A549 (cell line): Measurements from ENCODE around the gene FGD5. TPM values are rescaled to one million over a fixed set of nuclear protein-coding genes. Genes with fewer than 3 reads are reported as not detected.

ENCODE experiments used
- ATAC-seq, 2 experiments: fragments of 200-7000 bp in 1 of 2; fragments of >200 bp in 1 of 2; cut with Nextera tagmentation in 1 of 2; cut with Tn5 transposase in 1 of 2; 3 replicates each; pipeline versions ENCODE4 v1.8.0 to v1.9.1; 2018 to 2020; ENCODE audit warnings: mild to moderate bottlenecking in 1 of 2, moderate library complexity in 1 of 2
- CTCF ChIA-PET: fragments of 300-600 bp; sonication (Branson Sonifier 250); formaldehyde crosslinking; extraction: SDS; loops from one replicate; lab custom pipeline; 2021; ENCODE audit warnings: antibody characterized with exemption, inconsistent platforms; lab: Yijun Ruan, JAX
- POLR2A ChIA-PET: fragments of 350-600 bp; formaldehyde crosslinking; extraction: SDS; loops from one replicate; lab custom pipeline; 2021; ENCODE audit warnings: antibody characterized with exemption, inconsistent platforms; lab: Yijun Ruan, JAX
- DNase-seq, 2 experiments: peaks; one replicate each; pipeline versions ENCODE4 v3.0.0 to v3.0.0-alpha.2; 2011 to 2016; ENCODE audit warnings: low read depth in 1 of 2, low spot score in 1 of 2
- FAIRE-seq: peaks from 2 replicates; lab custom pipeline; 2011; peaks lifted over from hg19 to GRCh38; lab: Jason Lieb, UNC
- H3K27ac ChIP-seq, 2 experiments: fragments of >200 bp; sonication (Bioruptor Twin); formaldehyde crosslinking; 3 replicates each; pipeline ENCODE4 v1.5.1; 2016 to 2017
- H3K4me1 ChIP-seq: fragments of >200 bp; sonication (Bioruptor Twin); formaldehyde crosslinking; 3 replicates; pipeline ENCODE4 v1.6.1; 2016
- H3K4me2 ChIP-seq: fragments of >200 bp; sonication (Bioruptor Twin); formaldehyde crosslinking; 3 replicates; pipeline ENCODE4 v1.6.1; 2016
- H3K4me3 ChIP-seq: fragments of >200 bp; sonication (Bioruptor Twin); formaldehyde crosslinking; 3 replicates; pipeline ENCODE4 v1.5.1; 2016
- H3K9me3 ChIP-seq: fragments of >200 bp; sonication (Bioruptor Twin); formaldehyde crosslinking; 3 replicates; pipeline ENCODE4 v1.6.1; 2016
- ATOH8 ChIP-seq: fragments of 250-450 bp; sonication (Bioruptor Pico); IDR thresholded peaks from 2 replicates; pipeline ENCODE4 v1.5.0; 2020; ENCODE audit warnings: low read depth, mild to moderate bottlenecking, moderate library complexity
- BHLHE40 ChIP-seq: IDR thresholded peaks from 2 replicates; pipeline ENCODE4 v1.6.1; 2012; ENCODE audit warnings: low read depth, low read length, inconsistent platforms
- CBX8 ChIP-seq: fragments of 200-600 bp; sonication (generic); IDR thresholded peaks from 2 replicates; pipeline ENCODE4 v1.6.1; 2016
- CHD4 ChIP-seq: fragments of 200-600 bp; sonication (generic); IDR thresholded peaks from 2 replicates; pipeline ENCODE4 v1.6.1; 2016; ENCODE audit warnings: antibody characterized with exemption, mild to moderate bottlenecking, borderline replicate concordance
- EHMT2 ChIP-seq: fragments of 200-600 bp; sonication (generic); IDR thresholded peaks from 2 replicates; pipeline ENCODE4 v1.6.1; 2016; ENCODE audit warnings: antibody characterized with exemption, low read depth, mild to moderate bottlenecking, moderate library complexity
- HDAC2 ChIP-seq: fragments of 200-600 bp; sonication (generic); IDR thresholded peaks from 2 replicates; pipeline ENCODE4 v1.6.1; 2016
- HOXB13 ChIP-seq: fragments of 250-450 bp; sonication (Bioruptor Pico); IDR thresholded peaks from 2 replicates; pipeline ENCODE4 v1.5.0; 2020; ENCODE audit warnings: low read depth, mild to moderate bottlenecking, moderate library complexity
- KDM1A ChIP-seq: fragments of 200-600 bp; sonication (generic); IDR thresholded peaks from 2 replicates; pipeline ENCODE4 v1.6.1; 2016; ENCODE audit warnings: low read depth, mild to moderate bottlenecking
- NFE2L2 ChIP-seq: fragments of 150-350 bp; conservative IDR thresholded peaks from 2 replicates; pipeline ENCODE4 v1.6.1; 2014; ENCODE audit warnings: low read length
- NPAS2 ChIP-seq: fragments of 250-450 bp; sonication (Bioruptor Pico); IDR thresholded peaks from 2 replicates; pipeline ENCODE4 v1.8.0; 2022; ENCODE audit warnings: mild to moderate bottlenecking, moderate library complexity, borderline replicate concordance
- NR3C1 ChIP-seq: fragments of >200 bp; sonication (Bioruptor Twin); formaldehyde crosslinking; IDR thresholded peaks from 3 replicates; pipeline ENCODE4 v1.6.1; 2017
- PBX3 ChIP-seq: IDR thresholded peaks from 2 replicates; pipeline ENCODE4 v1.6.1; 2012
- POLR2AphosphoS2 ChIP-seq: conservative IDR thresholded peaks from 2 replicates; pipeline ENCODE4 v1.6.1; 2012; ENCODE audit warnings: low read length, improper control_type of control experiment, inconsistent platforms
- RAD21 ChIP-seq, 2 experiments: fragments of >200 bp in 1 of 2; sonication (Bioruptor Twin) in 1 of 2; formaldehyde crosslinking in 1 of 2; IDR thresholded peaks in 1 of 2; conservative IDR thresholded peaks in 1 of 2; 2 replicates in 1 of 2; 3 replicates in 1 of 2; pipeline ENCODE4 v1.6.1; 2012 to 2018; ENCODE audit warnings: inconsistent platforms in 1 of 2
- RARB ChIP-seq: fragments of 250-450 bp; sonication (Bioruptor Pico); IDR thresholded peaks from 2 replicates; pipeline ENCODE4 v1.8.0; 2021; ENCODE audit warnings: mild to moderate bottlenecking, moderate library complexity
- RCOR1 ChIP-seq: fragments of 150-350 bp; IDR thresholded peaks from 2 replicates; pipeline ENCODE4 v1.6.1; 2014; ENCODE audit warnings: antibody characterized with exemption, low read length, low read depth
- REST ChIP-seq: fragments of 200-600 bp; sonication (generic); IDR thresholded peaks from 2 replicates; pipeline ENCODE4 v1.6.1; 2016; ENCODE audit warnings: antibody characterized with exemption, mild to moderate bottlenecking, moderate library complexity
- TFCP2L1 ChIP-seq: fragments of 250-450 bp; sonication (Bioruptor Pico); IDR thresholded peaks from 2 replicates; pipeline ENCODE4 v1.5.0; 2021; ENCODE audit warnings: mild to moderate bottlenecking
- TP53 ChIP-seq: fragments of 250-450 bp; sonication (Bioruptor Pico); IDR thresholded peaks from 2 replicates; pipeline ENCODE4 v1.5.0; 2021; ENCODE audit warnings: mild to moderate bottlenecking, moderate library complexity
- ZFP36 ChIP-seq: fragments of 450-650 bp; IDR thresholded peaks from 2 replicates; pipeline ENCODE4 v1.6.1; 2014; ENCODE audit warnings: borderline replicate concordance; ENCODE audit not compliant: partially characterized antibody
- ZSCAN20 ChIP-seq: fragments of 250-450 bp; sonication (Bioruptor Pico); IDR thresholded peaks from 2 replicates; pipeline ENCODE4 v1.8.0; 2022; ENCODE audit warnings: mild to moderate bottlenecking, moderate library complexity
- WGBS: methylation state at CpG from one replicate; pipeline ENCODE4 v1.1.6; 2017; ENCODE audit errors: missing lambda C conversion rate; 5-methylcytosine and 5-hydroxymethylcytosine counted together
- polyA plus RNA-seq, 4 experiments: library from polyadenylated mRNA; depleted of rRNA in 3 of 4; stranded (reverse); fragments of >200 nt; fragmentation: RNase III in 1 of 4; extraction: RNeasy Plus Mini Kit Qiagen cat#74134 plus additional on column Dnase treatment in 1 of 4; gene quantifications; 2 replicates in 3 of 4; 3 replicates in 1 of 4; pipeline ENCODE4 v1.2.3, GENCODE V29; 2011 to 2017
- TF ChIP-seq, protein P1 (sequence below): fragments of 250-450 bp; sonication (Bioruptor Pico); IDR thresholded peaks from 2 replicates; pipeline ENCODE4 v1.5.0; 2021; ENCODE audit warnings: mild to moderate bottlenecking, moderate library complexity, borderline replicate concordance
- TF ChIP-seq, protein P2 (sequence below): fragments of >200 bp; sonication (Bioruptor Twin); formaldehyde crosslinking; IDR thresholded peaks from 3 replicates; pipeline ENCODE4 v1.6.1; 2016

The FGD5 gene
- polyA plus RNA-seq, 2 of the 4 experiments (the other 2 are of a cell fraction): 0.16 TPM; not detected in 1

- WGBS: 53% methylated on average over 15 of the region's 15 CpGs
- H3K27ac ChIP-seq: no peak overlapping the region
- ATAC-seq: peak in 1 of 2 experiments; percentile 34; a peak in 3 of 6 replicates
- TF ChIP-seq, protein P1, sequence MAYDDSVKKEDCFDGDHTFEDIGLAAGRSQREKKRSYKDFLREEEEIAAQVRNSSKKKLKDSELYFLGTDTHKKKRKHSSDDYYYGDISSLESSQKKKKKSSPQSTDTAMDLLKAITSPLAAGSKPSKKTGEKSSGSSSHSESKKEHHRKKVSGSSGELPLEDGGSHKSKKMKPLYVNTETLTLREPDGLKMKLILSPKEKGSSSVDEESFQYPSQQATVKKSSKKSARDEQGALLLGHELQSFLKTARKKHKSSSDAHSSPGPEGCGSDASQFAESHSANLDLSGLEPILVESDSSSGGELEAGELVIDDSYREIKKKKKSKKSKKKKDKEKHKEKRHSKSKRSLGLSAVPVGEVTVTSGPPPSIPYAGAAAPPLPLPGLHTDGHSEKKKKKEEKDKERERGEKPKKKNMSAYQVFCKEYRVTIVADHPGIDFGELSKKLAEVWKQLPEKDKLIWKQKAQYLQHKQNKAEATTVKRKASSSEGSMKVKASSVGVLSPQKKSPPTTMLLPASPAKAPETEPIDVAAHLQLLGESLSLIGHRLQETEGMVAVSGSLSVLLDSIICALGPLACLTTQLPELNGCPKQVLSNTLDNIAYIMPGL: no peak
- TF ChIP-seq POLR2AphosphoS2: no peak
- TF ChIP-seq ATOH8: no peak
- TF ChIP-seq BHLHE40: no peak
- no peak for TF ChIP-seq NR3C1
- TF ChIP-seq CBX8: no peak
- TF ChIP-seq HOXB13 (CRISPR knock-in tag): no peak
- ChIA-PET CTCF (interaction anchor here (1.1 to 2.6 kb wide), 2 partner anchors 9 to 13 kb away, joined by 4 to 7 read pairs; no protein-coding TSS in a partner anchor), POLR2A (no interaction called here)
- H3K4me1 ChIP-seq: no peaks in the 10 kb centered on the region
- H3K4me2 ChIP-seq: peak overlapping the region; percentile 32; the same call in 1 of the 3 replicates
- no peak for FAIRE-seq
- no peaks in the 10 kb centered on the region for H3K9me3 ChIP-seq
- peak in 1 of 2 experiments; percentile 13 for DNase-seq
- no peak overlapping the region for H3K4me3 ChIP-seq
These were observed 29.1 kb downstream of the FGD5 start for GRCh38 chr3:14847613-14848541.

DNA sequence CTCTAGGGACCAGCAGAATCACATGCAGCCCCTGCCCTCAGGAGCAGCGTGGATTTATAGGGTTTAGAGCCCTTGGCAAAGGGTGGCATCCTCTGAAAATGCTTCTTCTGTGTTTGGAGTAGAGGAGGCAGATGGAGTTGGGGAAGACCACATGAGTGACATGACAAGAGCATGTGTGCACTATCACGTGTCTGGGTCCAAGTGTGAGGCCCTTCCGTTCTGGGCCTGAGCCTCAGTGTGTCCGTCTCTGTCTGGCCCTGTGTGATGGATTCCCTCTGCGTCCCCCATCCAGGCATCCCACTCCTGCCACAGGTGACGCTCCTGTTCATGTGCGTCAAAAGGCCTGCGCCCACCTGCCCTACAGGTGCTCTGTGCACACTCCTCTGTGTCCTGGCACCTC, 30.1 kb downstream of the FGD5 start:
- no peak for FAIRE-seq
- TF ChIP-seq RAD21 (conservative IDR thresholded peaks at IDR 0.05 in 1 of 2, IDR thresholded peaks at IDR 0.05 in 1 of 2) (no peak), ZSCAN20 (no peak), TFCP2L1 (CRISPR knock-in tag) (no peak), NFE2L2 (no peak), PBX3 (no peak), CHD4 (no peak), HDAC2 (no peak), TP53 (CRISPR knock-in tag) (no peak), REST (no peak), HOXB13 (CRISPR knock-in tag) (no peak), NPAS2 (CRISPR knock-in tag) (no peak), ATOH8 (no peak), RARB (CRISPR knock-in tag) (no peak), EHMT2 (no peak), BHLHE40 (no peak), RCOR1 (no peak), ZFP36 (no peak), KDM1A (no peak)
- TF ChIP-seq, protein P1: no peak
- TF ChIP-seq, protein P2, sequence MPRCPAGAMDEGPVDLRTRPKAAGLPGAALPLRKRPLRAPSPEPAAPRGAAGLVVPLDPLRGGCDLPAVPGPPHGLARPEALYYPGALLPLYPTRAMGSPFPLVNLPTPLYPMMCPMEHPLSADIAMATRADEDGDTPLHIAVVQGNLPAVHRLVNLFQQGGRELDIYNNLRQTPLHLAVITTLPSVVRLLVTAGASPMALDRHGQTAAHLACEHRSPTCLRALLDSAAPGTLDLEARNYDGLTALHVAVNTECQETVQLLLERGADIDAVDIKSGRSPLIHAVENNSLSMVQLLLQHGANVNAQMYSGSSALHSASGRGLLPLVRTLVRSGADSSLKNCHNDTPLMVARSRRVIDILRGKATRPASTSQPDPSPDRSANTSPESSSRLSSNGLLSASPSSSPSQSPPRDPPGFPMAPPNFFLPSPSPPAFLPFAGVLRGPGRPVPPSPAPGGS: no peak
- TF ChIP-seq, all 56 proteins: peak for 0
- H3K27ac ChIP-seq: no peak overlapping the region
- no peaks in the 10 kb centered on the region for H3K9me3 ChIP-seq
- H3K4me3 ChIP-seq: no peak overlapping the region
- DNase-seq: no peak
- no peak for ATAC-seq
- no peaks in the 10 kb centered on the region for H3K4me1 ChIP-seq
- no peak overlapping the region for H3K4me2 ChIP-seq
- ChIA-PET POLR2A (no interaction called here), CTCF (interaction anchor here (1.5 kb wide), 1 partner anchor 77 kb away, joined by 4 read pairs; no protein-coding TSS in a partner anchor)
- 68% methylated on average over 8 of the region's 8 CpGs for WGBS
